Gastrocnemius medialis (tissue), 4 donors: Measurements from ENCODE around the gene HMCN1.

ENCODE experiments used
- POLR2A ChIP-seq, 2 donors: fragments of 450-650 bp; IDR thresholded peaks; one replicate each; pipeline ENCODE4 v1.6.1; 2017; ENCODE audit warnings: antibody characterized with exemption in 2 of 2, mild to moderate bottlenecking in 2 of 2, moderate library complexity in 2 of 2
- TF ChIP-seq, protein P1 (sequence below), 5 experiments: fragments of 450-650 bp in 3 of 5; fragments of 200-600 bp in 2 of 5; sonication (generic) in 2 of 5; IDR thresholded peaks in 4 of 5; conservative IDR thresholded peaks in 1 of 5; 1 replicate in 4 of 5; 2 replicates in 1 of 5; pipeline ENCODE4 v1.5.1; 2016 to 2019; ENCODE audit warnings: antibody characterized with exemption in 5 of 5, mild to moderate bottlenecking in 3 of 5, moderate library complexity in 3 of 5

DNA sequence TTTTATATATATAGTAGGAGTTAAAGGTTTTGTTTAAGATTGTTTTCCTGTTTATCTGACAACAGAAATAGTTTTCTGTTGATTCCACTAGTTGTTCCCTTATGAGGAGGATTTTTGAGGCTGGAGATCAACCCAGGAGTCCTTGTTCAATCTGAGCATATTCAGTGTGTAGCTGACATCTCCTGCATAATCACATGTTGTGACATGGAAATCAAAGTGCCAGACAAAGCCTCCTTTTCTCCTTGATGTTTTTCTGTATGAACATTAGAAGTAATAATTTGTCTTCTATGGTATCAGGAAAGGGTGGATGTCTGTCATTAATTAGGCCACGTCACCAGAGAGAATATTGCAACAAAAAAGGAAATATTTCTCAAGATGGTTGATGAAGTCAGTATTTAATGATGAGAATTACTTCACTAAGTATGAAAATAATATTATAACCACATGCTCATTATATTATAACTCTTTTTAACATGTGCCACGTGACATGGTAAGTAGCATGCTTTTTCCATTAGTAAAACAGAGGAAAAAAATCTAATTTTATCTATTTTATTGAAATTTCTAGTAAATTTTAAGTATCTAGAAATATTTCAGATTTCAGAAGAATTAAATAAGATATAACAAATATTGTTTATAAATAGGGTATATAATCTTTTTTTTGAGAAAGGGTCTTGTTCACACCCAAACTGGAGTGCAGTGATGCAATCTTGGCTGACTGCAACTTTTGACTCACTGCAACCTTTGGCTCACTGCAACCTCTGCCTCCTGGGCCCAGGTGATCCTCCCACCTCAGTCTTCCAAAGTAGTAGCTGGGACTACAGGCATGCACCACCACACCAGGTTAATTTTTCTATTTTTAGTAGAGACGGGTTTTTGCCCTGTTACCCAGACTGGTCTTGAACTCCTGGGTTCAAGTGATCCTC, 223.5 kb downstream of the HMCN1 start:
- TF ChIP-seq, protein P1, sequence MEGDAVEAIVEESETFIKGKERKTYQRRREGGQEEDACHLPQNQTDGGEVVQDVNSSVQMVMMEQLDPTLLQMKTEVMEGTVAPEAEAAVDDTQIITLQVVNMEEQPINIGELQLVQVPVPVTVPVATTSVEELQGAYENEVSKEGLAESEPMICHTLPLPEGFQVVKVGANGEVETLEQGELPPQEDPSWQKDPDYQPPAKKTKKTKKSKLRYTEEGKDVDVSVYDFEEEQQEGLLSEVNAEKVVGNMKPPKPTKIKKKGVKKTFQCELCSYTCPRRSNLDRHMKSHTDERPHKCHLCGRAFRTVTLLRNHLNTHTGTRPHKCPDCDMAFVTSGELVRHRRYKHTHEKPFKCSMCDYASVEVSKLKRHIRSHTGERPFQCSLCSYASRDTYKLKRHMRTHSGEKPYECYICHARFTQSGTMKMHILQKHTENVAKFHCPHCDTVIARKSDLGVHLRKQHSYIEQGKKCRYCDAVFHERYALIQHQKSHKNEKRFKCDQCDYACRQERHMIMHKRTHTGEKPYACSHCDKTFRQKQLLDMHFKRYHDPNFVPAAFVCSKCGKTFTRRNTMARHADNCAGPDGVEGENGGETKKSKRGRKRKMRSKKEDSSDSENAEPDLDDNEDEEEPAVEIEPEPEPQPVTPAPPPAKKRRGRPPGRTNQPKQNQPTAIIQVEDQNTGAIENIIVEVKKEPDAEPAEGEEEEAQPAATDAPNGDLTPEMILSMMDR (IDR thresholded peaks at IDR 0.05 in 4 of 5, conservative IDR thresholded peaks at IDR 0.05 in 1 of 5), result no peak
- no peak for TF ChIP-seq POLR2A (IDR thresholded peaks at IDR 0.05)
